Sigmoid colon (tissue), 7 donors: ENCODE measurements around the gene SLC7A6. TPM values are rescaled to one million over a fixed set of nuclear protein-coding genes. Genes with fewer than 3 reads are reported as not detected.

ENCODE experiments used
- DNase-seq: peaks from one replicate; pipeline ENCODE4 v3.0.0-alpha.2; 2019
- H3K27ac ChIP-seq, 4 donors: fragments of 200-600 bp; sonication (generic); one replicate each; pipeline ENCODE4 v1.5.1; 2016 to 2019; ENCODE audit warnings: mild to moderate bottlenecking in 1 of 4
- H3K27me3 ChIP-seq, 3 donors: fragments of 200-600 bp; sonication (generic); one replicate each; pipeline ENCODE4 v1.5.1; 2019; ENCODE audit warnings: mild to moderate bottlenecking in 1 of 3
- H3K36me3 ChIP-seq, 4 donors: fragments of 200-600 bp; sonication (generic); one replicate each; pipeline ENCODE4 v1.5.1; 2016 to 2019
- H3K4me1 ChIP-seq, 4 donors: fragments of 200-600 bp; sonication (generic); one replicate each; pipeline ENCODE4 v1.5.1; 2017 to 2019
- H3K4me3 ChIP-seq, 4 donors: fragments of 200-600 bp; sonication (generic); one replicate each; pipeline ENCODE4 v1.5.1; 2017 to 2019; ENCODE audit warnings: mild to moderate bottlenecking in 2 of 4, moderate library complexity in 1 of 4
- H3K9me3 ChIP-seq, 4 donors: fragments of 200-600 bp in 3 of 4; sonication (generic) in 3 of 4; one replicate each; pipeline versions ENCODE4 v1.5.1 to v1.6.1; 2013 to 2019
- CTCF ChIP-seq, 4 experiments: fragments of 450-650 bp in 3 of 4; fragments of 200-600 bp in 1 of 4; IDR thresholded peaks; one replicate each; pipeline ENCODE4 v1.5.1; 2016 to 2019; ENCODE audit warnings: antibody characterized with exemption in 4 of 4, mild to moderate bottlenecking in 3 of 4, moderate library complexity in 2 of 4
- EP300 ChIP-seq, 4 donors: sonication (generic); formaldehyde crosslinking; IDR thresholded peaks; one replicate each; pipeline ENCODE4 v1.6.1; 2017; ENCODE audit warnings: antibody characterized with exemption in 4 of 4
- POLR2A ChIP-seq, 2 donors: fragments of 450-650 bp; IDR thresholded peaks; one replicate each; pipeline ENCODE4 v1.6.1; 2016; ENCODE audit warnings: antibody characterized with exemption in 2 of 2, mild to moderate bottlenecking in 2 of 2, moderate library complexity in 2 of 2
- POLR2AphosphoS5 ChIP-seq, 4 donors: sonication (generic); formaldehyde crosslinking; IDR thresholded peaks; one replicate each; pipeline ENCODE4 v1.6.1; 2017; ENCODE audit warnings: antibody characterized with exemption in 4 of 4
- WGBS, 2 donors: extraction: QIAGEN DNeasy Blood & Tissue Kit; methylation state at CpG; one replicate each; pipeline ENCODE4 v1.1.7; 2013; 5-methylcytosine and 5-hydroxymethylcytosine counted together
- intact Hi-C: fragments of 100-400 bp; cut with DNase I; formaldehyde crosslinking; loops from one replicate; pipeline ENCODE4 v1.15.1; 2023
- polyA plus RNA-seq, 3 donors: library from polyadenylated mRNA; stranded (reverse); fragments of 200-250 nt; gene quantifications; one replicate each; pipeline ENCODE4 v1.2.3, GENCODE V29; 2013
- total RNA-seq, 4 donors: library from RNA; depleted of rRNA; stranded (reverse); fragments of >200 nt; gene quantifications; one replicate each; pipeline ENCODE4 v1.1.0, GENCODE V29; 2016
- donor health status: healthy with polysubstance abuse.
- donor health status: Bipolar disorder and iron deficiency.
- donor health status: healthy.

Gene SLC7A6
- total and polyA plus RNA-seq, 7 donors = 1.8 to 40.7 (median 26.8) TPM

DNA sequence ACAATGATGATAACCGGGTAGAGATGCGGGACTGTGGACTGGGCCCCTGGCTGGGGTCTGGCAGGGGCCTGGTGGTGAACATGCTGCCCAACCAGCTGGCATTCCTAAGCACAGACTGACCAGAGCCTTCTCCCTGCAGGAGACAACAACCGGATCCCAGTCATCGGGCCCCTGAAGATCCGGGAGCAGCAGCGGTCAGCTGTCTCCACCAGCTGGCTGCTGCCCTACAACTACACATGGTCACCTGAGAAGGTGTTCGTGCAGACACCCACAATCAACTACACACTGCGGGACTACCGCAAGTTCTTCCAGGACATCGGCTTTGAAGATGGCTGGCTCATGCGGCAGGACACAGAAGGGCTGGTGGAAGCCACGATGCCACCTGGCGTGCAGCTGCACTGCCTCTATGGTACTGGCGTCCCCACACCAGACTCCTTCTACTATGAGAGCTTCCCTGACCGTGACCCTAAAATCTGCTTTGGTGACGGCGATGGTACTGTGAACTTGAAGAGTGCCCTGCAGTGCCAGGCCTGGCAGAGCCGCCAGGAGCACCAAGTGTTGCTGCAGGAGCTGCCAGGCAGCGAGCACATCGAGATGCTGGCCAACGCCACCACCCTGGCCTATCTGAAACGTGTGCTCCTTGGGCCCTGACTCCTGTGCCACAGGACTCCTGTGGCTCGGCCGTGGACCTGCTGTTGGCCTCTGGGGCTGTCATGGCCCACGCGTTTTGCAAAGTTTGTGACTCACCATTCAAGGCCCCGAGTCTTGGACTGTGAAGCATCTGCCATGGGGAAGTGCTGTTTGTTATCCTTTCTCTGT lies 5.1 kb upstream of the SLC7A6 start:
- Histone ChIP-seq H3K4me1 (peaks cover 0 to 45% (median 27%) of the 10 kb centered on the region in 4 donors), H3K27me3 (no peaks in the 10 kb centered on the region), H3K4me3 (no peak overlapping the region), H3K27ac (peak overlapping the region in 3 of 4 donors; percentile 87 to 91 (median 88)), H3K36me3 (peaks cover 19 to 49% (median 25%) of the 10 kb centered on the region in 4 donors), H3K9me3 (no peaks in the 10 kb centered on the region)
- TF ChIP-seq POLR2AphosphoS5 (IDR thresholded peaks at IDR 0.05) (no peak), EP300 (IDR thresholded peaks at IDR 0.05) (no peak), POLR2A (IDR thresholded peaks at IDR 0.05) (no peak), CTCF (IDR thresholded peaks at IDR 0.05) (no peak)
- intact Hi-C loops = no loop called here
- no peak for DNase-seq
- WGBS, 2 donors = 92 to 95% methylated on average over 27 of the region's 27 CpGs

DNA sequence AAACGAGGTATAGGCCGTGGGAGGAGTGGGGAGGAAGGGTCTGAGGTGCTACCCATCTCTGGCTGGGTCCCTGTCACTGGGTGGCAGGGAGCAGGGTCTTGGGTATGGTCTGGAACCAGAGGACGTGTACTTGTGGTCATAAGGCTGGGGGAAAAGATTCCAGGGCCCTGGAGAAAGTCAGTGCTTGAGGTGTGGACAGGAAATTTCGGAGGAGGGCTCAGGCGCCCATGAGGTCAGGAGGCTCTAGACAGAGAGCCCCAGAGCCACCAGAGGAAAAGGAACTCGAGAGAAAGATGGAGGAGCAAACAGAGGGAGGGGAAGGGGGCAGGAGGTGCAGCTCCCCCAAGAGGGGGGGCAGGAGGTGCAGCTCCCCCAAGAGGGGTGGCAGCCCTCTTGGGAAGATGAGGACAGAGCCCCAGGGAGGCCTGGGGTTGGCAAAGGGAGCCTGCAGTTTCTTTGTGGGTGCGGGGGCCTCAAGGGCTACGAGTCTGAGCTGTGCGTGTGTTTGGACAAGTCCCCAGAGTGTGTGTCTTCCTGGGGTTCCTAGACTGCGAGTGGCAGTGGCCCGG lies 683 bp upstream of the SLC7A6 start:
- H3K27me3 ChIP-seq = no peaks in the 10 kb centered on the region
- no peak for DNase-seq
- peaks cover 0 to 47% (median 34%) of the 10 kb centered on the region in 4 donors for H3K4me1 ChIP-seq
- no peak for TF ChIP-seq EP300 (IDR thresholded peaks at IDR 0.05)
- no peak for TF ChIP-seq POLR2A (IDR thresholded peaks at IDR 0.05)
- TF ChIP-seq CTCF (IDR thresholded peaks at IDR 0.05) = no peak
- TF ChIP-seq POLR2AphosphoS5 (IDR thresholded peaks at IDR 0.05) = no peak
- 35 to 36% methylated on average over 11 of the region's 11 CpGs for WGBS, 2 donors
- H3K27ac ChIP-seq = peak overlapping the region; percentile 97 to 99 (median 98)
- peak overlapping the region; percentile 78 to 84 (median 82) for H3K4me3 ChIP-seq
- peaks cover 6 to 23% (median 12%) of the 10 kb centered on the region in 4 donors for H3K36me3 ChIP-seq
- H3K9me3 ChIP-seq = no peaks in the 10 kb centered on the region
- intact Hi-C loops = loop anchor here (5.0 kb wide), 1 partner anchor 49 kb away; the partner anchor contains the start of genes PRMT7 and SLC7A6OS

DNA sequence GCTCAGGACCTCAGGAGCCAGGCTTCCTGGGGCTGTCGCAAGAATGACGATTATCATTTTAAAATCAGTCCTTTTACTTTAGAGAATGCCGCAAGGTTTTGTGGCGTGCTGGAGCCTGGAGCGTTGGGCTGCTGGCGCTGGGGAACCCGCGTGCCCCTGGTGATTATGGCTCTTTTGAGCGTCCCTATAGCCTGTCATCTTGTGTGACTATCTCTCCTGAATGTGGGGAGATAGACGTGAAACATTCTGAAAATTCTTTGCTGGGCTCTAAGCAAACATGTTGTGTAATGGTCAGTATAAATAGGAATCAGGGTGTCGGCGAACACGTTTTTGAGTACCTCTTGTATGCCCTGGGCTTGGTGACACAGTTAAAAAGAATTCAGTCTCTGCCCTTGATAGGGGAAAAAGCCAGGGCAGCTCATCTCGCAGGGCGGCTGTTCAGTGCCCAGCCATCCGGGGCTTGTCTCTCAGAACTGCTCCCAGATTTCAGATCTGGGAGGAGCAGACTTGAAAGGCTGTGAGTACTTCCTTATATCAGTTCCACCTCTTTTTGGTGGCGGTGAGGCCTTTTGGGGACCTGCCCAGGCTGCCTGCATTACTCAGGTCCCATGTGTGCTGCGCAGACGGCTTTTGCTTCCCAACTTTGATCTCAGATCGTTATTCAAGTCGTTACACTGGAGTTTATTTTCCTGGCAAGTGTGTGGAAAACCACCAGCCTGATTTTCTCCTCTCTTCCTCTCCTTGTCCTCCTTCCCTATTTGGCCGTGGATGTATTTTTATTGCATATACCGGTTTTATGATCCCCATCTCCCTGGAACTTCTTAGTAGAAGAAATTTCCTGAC lies 973 bp downstream of the SLC7A6 start:
- peak; percentile 87 for DNase-seq
- peaks cover 0 to 6% (median 2%) of the 10 kb centered on the region in 4 donors for H3K36me3 ChIP-seq
- TF ChIP-seq EP300 (IDR thresholded peaks at IDR 0.05) = no peak
- TF ChIP-seq CTCF (IDR thresholded peaks at IDR 0.05) = no peak
- peak; percentile 34 to 73 (median 51) for TF ChIP-seq POLR2AphosphoS5 (IDR thresholded peaks at IDR 0.05)
- intact Hi-C loops = no loop called here
- 1 to 7% methylated on average over 23 of the region's 23 CpGs for WGBS, 2 donors
- H3K27ac ChIP-seq = peak overlapping the region; percentile 97 to 99 (median 98)
- peaks cover 0 to 42% (median 30%) of the 10 kb centered on the region in 4 donors for H3K4me1 ChIP-seq
- no peaks in the 10 kb centered on the region for H3K27me3 ChIP-seq
- no peaks in the 10 kb centered on the region for H3K9me3 ChIP-seq
- peak overlapping the region; percentile 78 to 84 (median 82) for H3K4me3 ChIP-seq

DNA sequence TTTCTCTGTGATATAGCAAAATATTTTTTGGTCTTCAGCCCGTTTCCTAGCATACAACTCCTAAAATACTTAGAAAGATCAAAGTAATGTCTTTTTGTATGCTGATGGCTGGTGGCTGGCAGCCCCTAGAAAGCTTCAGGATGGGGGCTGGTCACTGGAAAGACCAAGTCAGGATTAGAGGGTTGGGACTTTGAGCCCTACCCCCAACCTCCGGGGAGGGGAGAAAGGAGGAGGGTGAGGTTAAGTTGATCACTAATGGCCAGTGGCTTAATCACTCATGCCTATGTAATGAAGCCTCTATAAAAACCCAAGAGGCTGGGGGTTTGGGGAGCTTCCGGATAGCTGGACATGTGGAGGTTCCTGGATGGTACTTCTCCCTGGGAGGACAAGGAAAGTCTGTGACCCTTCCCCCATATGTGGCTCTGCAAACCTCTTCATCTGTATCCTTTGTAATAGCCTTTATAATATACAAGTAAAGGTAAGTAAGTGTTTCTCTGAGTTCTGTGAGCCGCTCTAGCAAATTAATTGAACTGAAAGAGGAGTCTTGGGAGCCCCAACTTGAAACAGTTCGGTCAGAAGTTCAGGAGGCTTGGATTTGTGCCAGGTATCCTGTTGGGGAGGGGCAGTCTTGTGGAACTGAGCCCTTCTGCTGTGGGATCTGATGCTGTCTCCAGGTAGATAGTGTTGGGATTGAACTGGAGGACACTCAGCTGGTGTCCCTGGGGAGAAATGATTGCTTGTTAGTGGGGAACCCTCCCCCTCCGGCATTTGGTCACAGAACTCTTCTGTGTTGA lies 3.5 kb downstream of the SLC7A6 start:
- Histone ChIP-seq H3K4me1 (peaks cover 0 to 38% (median 26%) of the 10 kb centered on the region in 4 donors), H3K27me3 (no peaks in the 10 kb centered on the region), H3K27ac (peak overlapping the region in 1 of 4 donors; percentile 16), H3K4me3 (no peak overlapping the region), H3K9me3 (no peaks in the 10 kb centered on the region), H3K36me3 (no peaks in the 10 kb centered on the region)
- no peak for TF ChIP-seq CTCF (IDR thresholded peaks at IDR 0.05)
- TF ChIP-seq POLR2A (IDR thresholded peaks at IDR 0.05) = no peak
- no peak for TF ChIP-seq EP300 (IDR thresholded peaks at IDR 0.05)
- TF ChIP-seq POLR2AphosphoS5 (IDR thresholded peaks at IDR 0.05) = no peak
- WGBS, 2 donors = 37 to 65% methylated on average over 6 of the region's 6 CpGs
- intact Hi-C loops = no loop called here
- no peak for DNase-seq
